ENCODE results near the gene MAJIN.
"Not testable (repeated sequence)": the region's sequence is repeated elsewhere in the genome, so short reads cannot be mapped to it uniquely, and the experiment has no call there.

MAJIN gene

GRCh38 chr11:64971421-64972233 lies at the start of gene MAJIN:
Gene MAJIN, minus strand, starts transcription at chr11:64972108. Its CDS starts 12,703 bp downstream, at chr11:64959405.
- peak; percentile 75 to 83 (median 81) for DNase-seq (ENCODE audit: low read depth in 2 of 3, low spot score in 2 of 3)

- no peak for DNase-seq (ENCODE audit: low read depth in 2 of 3, low spot score in 2 of 3)
Observed at GRCh38 chr11:65021509-65021908, 49.6 kb upstream of the MAJIN start.

- no peak for DNase-seq (ENCODE audit: low read depth in 2 of 3, low spot score in 2 of 3)
Observed at GRCh38 chr11:65021003-65021402, 49.1 kb upstream of the MAJIN start.

- DNase-seq (ENCODE audit: low read depth in 2 of 3, low spot score in 2 of 3) = no peak
Observed at GRCh38 chr11:65019824-65020223, 47.9 kb upstream of the MAJIN start.

- no peak for DNase-seq (ENCODE audit: low read depth in 2 of 3, low spot score in 2 of 3)
Observed at GRCh38 chr11:65017937-65018336, 46.0 kb upstream of the MAJIN start.

GRCh38 chr11:65016705-65017104 lies 44.8 kb upstream of the MAJIN start:
- no peak for DNase-seq (ENCODE audit: low read depth in 2 of 3, low spot score in 2 of 3)

- DNase-seq (ENCODE audit: low read depth in 2 of 3, low spot score in 2 of 3) = peak in 1 of 3 experiments; percentile 14
Observed at GRCh38 chr11:65014726-65015227, 42.9 kb upstream of the MAJIN start.

- peak; percentile 76 to 81 (median 77) for DNase-seq (ENCODE audit: low read depth in 2 of 3, low spot score in 2 of 3)
Observed at GRCh38 chr11:65013888-65014725, 42.2 kb upstream of the MAJIN start, which contains the start of gene ARL2. Gene ARL2, plus strand, starts transcription at chr11:65014160. Its CDS starts 48 bp downstream, at chr11:65014208.

- peak in 2 of 3 experiments; percentile 75 to 79 for DNase-seq (ENCODE audit: low read depth in 2 of 3, low spot score in 2 of 3)
Observed at GRCh38 chr11:65013130-65013887, 41.4 kb upstream of the MAJIN start.

- DNase-seq (ENCODE audit: low read depth in 2 of 3, low spot score in 2 of 3) = no peak
Observed at GRCh38 chr11:65008873-65009272, 37.0 kb upstream of the MAJIN start.

GRCh38 chr11:65008016-65008415 lies 36.1 kb upstream of the MAJIN start:
- DNase-seq (ENCODE audit: low read depth in 2 of 3, low spot score in 2 of 3) = no peak

- not testable (repeated sequence) for DNase-seq (ENCODE audit: low read depth in 2 of 3, low spot score in 2 of 3)
Observed at GRCh38 chr11:65003968-65004367, 32.1 kb upstream of the MAJIN start.

GRCh38 chr11:65003282-65003681 lies 31.4 kb upstream of the MAJIN start:
- no peak for DNase-seq (ENCODE audit: low read depth in 2 of 3, low spot score in 2 of 3)

- DNase-seq (ENCODE audit: low read depth in 2 of 3, low spot score in 2 of 3) = no peak
Observed at GRCh38 chr11:65002706-65003105, 30.8 kb upstream of the MAJIN start.

GRCh38 chr11:64999478-64999877 lies 27.6 kb upstream of the MAJIN start:
- DNase-seq (ENCODE audit: low read depth in 2 of 3, low spot score in 2 of 3) = no peak

- DNase-seq (ENCODE audit: low read depth in 2 of 3, low spot score in 2 of 3) = no peak
Observed at GRCh38 chr11:64998690-64999431, 27.0 kb upstream of the MAJIN start.

- DNase-seq (ENCODE audit: low read depth in 2 of 3, low spot score in 2 of 3) = no peak
Observed at GRCh38 chr11:64998141-64998540, 26.2 kb upstream of the MAJIN start.

- no peak for DNase-seq (ENCODE audit: low read depth in 2 of 3, low spot score in 2 of 3)
Observed at GRCh38 chr11:64996710-64997380, 24.9 kb upstream of the MAJIN start, which contains the start of gene BATF2. Gene BATF2, minus strand, starts transcription at chr11:64996971. Its CDS starts 57 bp downstream, at chr11:64996914.

- DNase-seq (ENCODE audit: low read depth in 2 of 3, low spot score in 2 of 3) = no peak
Observed at GRCh38 chr11:64996327-64996709, 24.4 kb upstream of the MAJIN start.

GRCh38 chr11:64994318-64994717 lies 22.4 kb upstream of the MAJIN start:
- no peak for DNase-seq (ENCODE audit: low read depth in 2 of 3, low spot score in 2 of 3)
